Left colon (tissue), 2 donors: ENCODE results near the gene CES2. TPM values are rescaled to one million over a fixed set of nuclear protein-coding genes. Genes with fewer than 3 reads are reported as not detected.

Experiments used
- ATAC-seq: fragments of 200-7000 bp; cut with Tn5 transposase; one replicate; pipeline ENCODE4 v1.9.1; 2020; ENCODE audit warnings: mild to moderate bottlenecking, moderate library complexity
- DNase-seq, 2 donors: peaks; one replicate each; pipeline ENCODE4 v3.0.0-alpha.2; 2020
- intact Hi-C, 2 donors: fragments of 100-400 bp; cut with DNase I in 1 of 2; cut with micrococcal nuclease in 1 of 2; formaldehyde crosslinking; loops; one replicate each; pipeline versions ENCODE4 v1.11.2 to v1.14.0; 2022; cut with DNase I, micrococcal nuclease
- total RNA-seq, 2 donors: library from RNA; stranded (reverse); fragmentation: NEBNext Ultra II Directional; extraction: Animal tissue kit (Norgen Biotek cat#: 25700); gene quantifications; one replicate each; pipeline ENCODE4 v1.2.1, GENCODE V29; 2021
- donor health status: DM: no; HTN: no; CAD: no.
- donor health status: DM: yes; HTN: yes; CAD: no.

The CES2 gene
- total RNA-seq, 2 donors from 2014 or later: 566 to 624 TPM

DNA sequence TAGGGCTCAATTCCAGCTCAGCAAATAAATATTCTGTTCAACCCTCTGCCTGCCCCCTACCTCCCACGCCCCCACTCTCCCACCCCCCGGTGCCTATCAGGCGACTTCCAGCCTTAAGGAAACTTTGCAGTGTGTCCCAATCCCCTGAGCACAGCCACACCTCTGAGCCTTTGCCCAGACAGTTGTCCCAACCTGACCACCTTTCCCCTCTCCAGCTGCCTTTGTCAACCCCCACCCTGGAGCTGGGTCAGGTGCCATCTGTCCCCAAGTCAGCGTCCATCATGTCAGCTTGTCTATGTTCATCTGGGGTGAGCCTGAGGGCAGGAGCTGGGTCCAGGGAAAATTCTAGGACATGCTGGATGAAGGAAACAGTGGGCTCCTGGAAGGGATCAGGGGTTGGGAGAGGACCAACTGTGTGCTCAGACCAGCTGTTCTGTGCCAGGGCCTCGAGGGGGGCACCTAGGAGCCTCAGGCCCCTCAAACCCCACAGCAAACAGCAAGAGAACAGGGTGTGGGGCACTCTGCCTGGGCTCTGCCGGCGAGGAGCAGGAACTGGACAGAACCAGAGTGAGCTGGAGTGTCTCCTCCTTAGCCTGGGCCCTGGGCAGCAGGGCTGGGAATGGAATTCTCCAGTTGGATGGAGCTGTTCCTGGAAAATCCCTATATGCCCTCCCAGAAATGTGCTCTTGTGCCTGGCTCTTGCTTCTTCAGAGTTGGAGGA, 34.4 kb upstream of the CES2 start:
- intact Hi-C loops: no loop called here
- peak; percentile 63 for ATAC-seq

DNA sequence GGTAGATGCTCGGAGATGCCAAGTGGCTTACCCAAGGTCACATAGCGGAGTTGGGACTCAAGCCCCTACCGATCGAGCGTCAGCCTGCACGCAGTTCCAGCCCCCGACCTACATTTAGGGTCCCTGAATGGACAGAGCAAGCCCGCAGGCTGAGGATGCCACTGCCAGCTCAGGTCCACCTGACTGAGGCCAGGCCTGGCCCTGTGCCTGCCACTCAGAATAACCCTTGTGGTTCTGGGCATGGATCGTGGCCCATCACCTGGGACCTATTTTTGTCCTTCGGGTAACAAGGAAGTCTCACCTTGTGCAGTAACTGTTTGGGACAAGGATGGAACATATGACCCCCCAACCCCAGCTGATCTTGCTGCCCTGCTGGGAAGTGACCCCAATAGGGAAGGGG, 33.7 kb upstream of the CES2 start:
- no peak for ATAC-seq
- intact Hi-C loops: no loop called here
- DNase-seq: no peak

More for the DNA sequence above, 34.4 kb upstream of the CES2 start:
- peak in 1 of 2 donors; percentile 66 for DNase-seq

DNA sequence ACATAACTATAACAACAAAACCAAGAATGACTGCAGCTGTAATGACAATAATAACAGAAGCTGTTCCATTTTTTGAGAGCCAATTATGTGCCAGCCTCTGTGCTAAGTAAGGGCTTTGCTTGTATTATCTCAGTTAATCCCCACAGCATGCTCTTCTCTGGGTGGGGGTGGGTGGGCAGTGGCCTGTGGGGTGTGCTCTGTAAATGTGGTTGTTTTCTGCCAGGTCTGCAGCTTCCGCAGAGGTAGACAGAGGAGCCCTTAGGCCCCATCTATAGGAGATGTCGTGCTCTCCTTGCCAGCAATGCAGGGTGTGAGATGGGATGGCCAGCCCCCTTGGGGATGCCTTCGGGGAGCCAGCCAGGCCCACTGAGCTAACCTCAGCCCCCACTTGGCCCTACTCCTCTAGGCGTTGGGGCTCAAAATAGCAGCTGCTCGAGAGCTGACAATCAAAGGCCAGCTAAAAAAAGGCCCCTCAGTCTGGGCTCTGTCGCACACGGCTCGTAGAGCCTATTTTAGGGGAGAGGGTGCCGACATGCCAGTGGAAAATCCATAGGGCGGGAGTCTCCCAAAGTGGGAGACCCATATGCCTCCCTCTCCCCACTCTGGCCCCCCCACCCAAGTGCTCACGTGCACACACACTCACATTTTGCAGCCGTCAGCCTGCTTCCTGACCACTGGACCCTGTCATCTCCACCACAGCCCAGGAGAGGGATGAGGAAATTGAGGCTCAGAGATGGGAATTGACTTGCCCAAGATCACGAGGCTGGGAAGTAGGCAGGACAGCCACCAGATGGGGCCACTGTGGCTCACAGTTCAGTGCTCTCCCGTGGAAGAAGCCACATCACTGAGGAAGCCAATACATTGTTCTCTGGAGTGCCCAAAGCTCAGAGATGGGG, 32.4 kb upstream of the CES2 start:
- intact Hi-C loops: no loop called here
- no peak for ATAC-seq
- peak in 1 of 2 donors; percentile 30 for DNase-seq

- intact Hi-C loops: no loop called here
- ATAC-seq: no peak
- peak in 1 of 2 donors; percentile 28 for DNase-seq
These were observed 31.5 kb upstream of the CES2 start for GRCh38 chr16:66903544-66904427.

DNA sequence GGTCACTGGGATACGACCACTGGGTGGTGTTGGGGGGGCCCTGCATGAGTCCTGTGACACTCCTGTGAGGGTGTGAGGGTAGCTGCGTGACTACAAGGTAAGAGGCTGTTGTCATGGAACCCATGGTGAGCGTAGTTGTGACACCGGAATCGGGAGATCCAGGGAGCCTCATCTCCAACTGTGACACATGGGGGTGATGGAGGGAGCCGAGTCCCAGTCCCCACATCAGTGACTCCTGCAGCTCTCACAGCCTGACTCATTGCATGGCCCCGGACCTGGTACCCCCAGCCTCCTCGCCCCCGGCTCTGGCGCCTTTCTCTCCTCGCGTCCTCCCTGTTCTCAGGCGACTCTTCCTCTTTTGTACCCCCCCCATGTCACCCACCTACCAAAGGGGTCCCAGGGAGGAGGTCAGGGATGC, 30.9 kb upstream of the CES2 start:
- ATAC-seq (no peak), DNase-seq (peak in 1 of 2 donors; percentile 24)
- intact Hi-C loops: no loop called here

- intact Hi-C loops: no loop called here
- DNase-seq (peak in 1 of 2 donors; percentile 23), ATAC-seq (no peak)
These were observed 30.3 kb upstream of the CES2 start for GRCh38 chr16:66904846-66905632.

- intact Hi-C loops: no loop called here
- DNase-seq (peak; percentile 90 to 92), ATAC-seq (peak; percentile 79)
These were observed 29.4 kb upstream of the CES2 start for GRCh38 chr16:66905633-66906539.

DNA sequence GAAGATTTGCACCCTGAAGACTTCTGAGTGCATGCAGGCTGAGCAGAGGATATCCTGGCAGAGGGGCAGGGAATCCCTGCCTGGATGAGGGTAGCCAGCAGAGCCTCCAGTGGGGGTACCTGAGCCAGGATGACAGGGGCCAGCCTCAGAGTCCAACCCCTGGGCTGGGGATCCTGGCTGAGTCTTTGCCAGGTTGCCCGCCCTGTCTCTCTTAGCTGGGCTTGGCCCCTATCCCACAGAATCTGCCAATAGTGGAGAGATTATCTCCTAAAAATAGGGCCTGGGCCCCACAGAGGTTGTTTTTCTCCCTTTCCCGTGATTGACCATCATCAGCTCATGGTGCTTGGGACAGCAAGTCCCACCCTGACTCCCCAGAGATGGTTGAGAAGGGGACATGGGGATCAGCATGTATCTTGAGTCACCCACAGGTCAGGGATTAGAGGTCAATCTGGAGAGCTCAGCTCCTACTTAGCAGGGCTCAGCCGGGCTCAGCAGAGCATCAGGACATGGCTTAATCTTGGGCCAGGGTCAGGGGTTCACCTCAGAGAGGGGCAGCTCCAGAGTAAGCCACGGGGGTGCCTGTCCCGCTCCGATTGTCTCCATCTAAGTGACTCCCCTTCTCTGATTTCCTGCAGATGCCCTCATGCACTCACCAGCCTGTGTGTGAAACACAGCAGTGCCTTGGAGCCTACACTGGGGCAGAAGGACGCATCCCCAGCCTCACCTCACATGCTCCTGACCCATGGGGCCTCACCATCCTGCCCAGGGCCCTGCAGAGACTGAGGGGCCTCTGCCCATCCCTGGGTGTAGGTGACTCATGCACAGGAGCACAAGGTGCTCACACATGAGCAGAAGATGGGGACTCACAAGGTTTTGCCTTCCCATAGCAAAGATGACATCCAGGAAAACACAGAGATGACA, 28.1 kb upstream of the CES2 start:
- intact Hi-C loops: no loop called here
- ATAC-seq (no peak), DNase-seq (no peak)

DNA sequence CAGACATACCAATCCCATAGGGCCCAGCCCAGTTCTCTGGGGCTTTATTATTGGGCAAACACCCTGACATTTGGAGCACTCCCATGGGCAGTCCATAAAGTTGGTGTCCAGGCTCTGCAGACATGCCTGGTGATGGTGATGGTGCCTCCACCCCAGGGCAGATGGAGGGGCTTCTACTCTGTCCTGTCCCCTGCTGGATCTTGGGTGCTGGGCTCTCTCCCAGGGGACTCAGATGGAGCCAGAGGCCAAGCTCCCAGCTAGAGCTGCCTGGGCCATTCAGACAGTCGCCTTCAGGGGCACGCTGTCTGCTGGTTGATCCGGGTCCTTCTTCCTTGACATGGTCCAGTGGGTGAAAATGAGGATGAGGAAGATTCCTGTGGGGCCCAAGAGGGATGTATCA, 27.2 kb upstream of the CES2 start:
- intact Hi-C loops: no loop called here
- no peak for ATAC-seq
- DNase-seq: no peak

DNA sequence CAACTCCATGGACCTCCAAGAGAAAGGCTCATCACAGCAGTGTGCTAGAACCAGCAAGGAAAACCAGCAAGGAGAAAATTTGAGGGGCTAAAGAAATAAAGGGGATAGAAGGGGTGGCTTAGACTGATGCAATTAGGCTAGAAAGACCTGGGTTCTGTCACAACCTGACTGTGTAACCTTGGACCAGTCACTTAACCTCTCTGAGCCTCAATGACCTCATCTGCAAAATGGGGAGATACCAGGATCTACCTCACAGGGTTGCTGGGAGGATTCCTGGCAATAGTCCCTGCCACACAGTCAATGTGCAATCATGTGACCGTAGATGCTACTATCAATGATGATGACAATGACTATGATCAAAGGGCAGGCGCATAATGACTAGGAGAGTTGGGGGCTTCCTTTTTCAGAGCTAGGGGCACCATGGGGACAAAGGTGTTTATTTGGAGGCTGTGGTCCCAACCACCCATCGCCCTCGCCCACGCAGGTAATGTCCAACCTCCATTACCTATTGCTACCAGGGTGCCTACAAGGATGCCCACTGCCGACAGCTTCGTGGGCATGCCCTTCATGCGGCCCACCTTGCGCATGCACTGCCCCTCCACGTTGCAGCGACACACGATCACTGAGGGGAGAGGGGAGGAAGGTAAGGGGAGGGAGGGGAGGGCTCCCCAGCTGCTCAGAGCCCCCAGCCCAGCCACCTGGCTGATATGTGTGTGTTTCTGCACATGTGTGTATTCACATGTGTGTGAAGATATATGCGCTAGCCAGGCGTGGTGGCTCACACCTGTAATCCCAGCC, 26.4 kb upstream of the CES2 start:
- DNase-seq: no peak
- ATAC-seq: no peak
- intact Hi-C loops: no loop called here

DNA sequence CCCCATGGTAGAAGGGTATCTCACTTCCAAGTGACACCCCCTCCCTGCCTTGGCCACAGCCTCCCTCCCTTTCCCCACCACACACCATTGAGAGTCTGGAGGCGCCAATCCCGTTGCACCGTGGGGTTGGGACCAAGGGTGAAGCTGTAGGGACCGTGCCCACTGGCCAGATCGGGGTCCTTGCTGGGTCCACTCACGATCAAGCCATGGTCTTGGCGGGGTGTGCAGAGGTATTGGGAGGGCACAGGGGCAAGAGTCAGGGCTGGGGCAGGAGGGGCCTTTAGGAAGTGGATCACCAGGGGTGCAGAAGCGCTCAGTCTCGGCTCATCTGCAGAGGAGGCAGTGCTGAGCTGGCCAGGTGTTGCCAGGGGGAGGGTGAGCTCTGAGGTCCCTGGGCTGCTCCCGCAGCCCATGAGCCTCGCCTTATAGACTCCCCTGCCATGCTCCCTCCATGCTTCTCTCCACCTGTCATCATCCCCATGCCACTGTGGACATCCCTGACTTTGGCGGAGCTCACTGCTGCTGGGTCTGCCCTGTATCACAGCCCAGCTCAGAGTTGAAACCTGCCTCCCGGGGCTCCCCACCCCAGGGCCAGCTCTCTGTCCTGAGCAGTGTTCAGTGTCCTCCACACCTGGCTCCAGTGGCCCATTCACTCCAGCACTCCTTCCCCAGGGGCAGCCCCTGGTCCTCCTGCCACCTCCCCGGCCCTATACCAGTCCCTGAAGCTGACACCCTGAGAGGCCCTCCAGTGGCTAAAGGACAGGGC, 25.0 kb upstream of the CES2 start:
- DNase-seq (no peak), ATAC-seq (no peak)
- intact Hi-C loops: no loop called here

- DNase-seq (no peak), ATAC-seq (no peak)
- intact Hi-C loops: no loop called here
These were observed 24.2 kb upstream of the CES2 start for GRCh38 chr16:66911112-66911511.

GRCh38 chr16:66911801-66912200, 23.5 kb upstream of the CES2 start:
- no peak for DNase-seq
- intact Hi-C loops: no loop called here
- ATAC-seq: no peak

DNA sequence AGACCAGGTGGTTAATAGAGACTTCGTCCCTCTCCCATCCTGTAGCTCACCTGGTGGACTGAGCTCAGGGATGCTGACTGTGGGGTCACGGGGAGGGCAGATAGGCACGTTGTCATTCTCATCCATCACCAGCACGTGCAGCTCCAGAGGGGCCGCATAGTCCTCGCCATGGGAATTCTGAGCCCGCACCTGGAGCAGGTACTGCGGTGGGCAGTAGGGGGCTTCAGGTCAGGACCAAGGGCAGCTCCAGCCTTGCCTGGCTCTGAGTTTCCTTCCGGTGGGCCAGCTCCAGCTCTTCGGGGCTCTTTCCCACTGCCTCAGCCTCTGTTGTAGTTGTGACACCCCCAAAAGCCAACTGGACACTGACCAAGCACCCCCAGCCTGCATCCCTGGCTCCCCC, 22.2 kb upstream of the CES2 start:
- DNase-seq (no peak), ATAC-seq (no peak)
- intact Hi-C loops: no loop called here

GRCh38 chr16:66913711-66914110, 21.6 kb upstream of the CES2 start:
- ATAC-seq: no peak
- DNase-seq: no peak
- intact Hi-C loops: no loop called here
